GM10266 (cell line): ENCODE data around the gene EGFLAM.

Experiments
- DNase-seq: peaks from one replicate; pipeline ENCODE4 v3.0.0; 2012; ENCODE audit errors: extremely low spot score
- TF ChIP-seq, protein P1 (sequence below): IDR thresholded peaks from 2 replicates; pipeline ENCODE4 v1.5.1; 2012; ENCODE audit warnings: mild to moderate bottlenecking, low read depth; ENCODE audit not compliant: control insufficient read depth, insufficient read depth; ENCODE audit errors: missing control alignments

The EGFLAM gene

DNA sequence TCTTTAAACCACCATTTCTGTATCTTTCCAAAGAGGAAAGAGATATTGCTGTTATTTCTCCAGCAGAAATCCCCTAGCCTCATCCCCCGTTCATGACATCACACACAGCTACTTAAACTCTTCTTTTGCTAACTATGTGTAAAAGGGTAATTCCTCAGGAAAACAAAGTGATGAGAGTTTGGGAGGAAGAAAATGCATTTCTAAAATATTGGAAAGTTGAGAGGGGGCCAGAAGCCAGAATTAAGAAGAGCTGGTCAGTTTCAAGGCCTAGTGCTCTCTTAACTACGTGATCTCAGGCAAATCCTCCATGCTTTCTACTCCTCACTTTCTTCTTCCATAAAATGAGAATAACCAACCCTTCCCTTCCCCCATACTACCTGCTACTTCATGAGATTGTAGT, 188.7 kb downstream of the EGFLAM start:
- TF ChIP-seq, protein P1, sequence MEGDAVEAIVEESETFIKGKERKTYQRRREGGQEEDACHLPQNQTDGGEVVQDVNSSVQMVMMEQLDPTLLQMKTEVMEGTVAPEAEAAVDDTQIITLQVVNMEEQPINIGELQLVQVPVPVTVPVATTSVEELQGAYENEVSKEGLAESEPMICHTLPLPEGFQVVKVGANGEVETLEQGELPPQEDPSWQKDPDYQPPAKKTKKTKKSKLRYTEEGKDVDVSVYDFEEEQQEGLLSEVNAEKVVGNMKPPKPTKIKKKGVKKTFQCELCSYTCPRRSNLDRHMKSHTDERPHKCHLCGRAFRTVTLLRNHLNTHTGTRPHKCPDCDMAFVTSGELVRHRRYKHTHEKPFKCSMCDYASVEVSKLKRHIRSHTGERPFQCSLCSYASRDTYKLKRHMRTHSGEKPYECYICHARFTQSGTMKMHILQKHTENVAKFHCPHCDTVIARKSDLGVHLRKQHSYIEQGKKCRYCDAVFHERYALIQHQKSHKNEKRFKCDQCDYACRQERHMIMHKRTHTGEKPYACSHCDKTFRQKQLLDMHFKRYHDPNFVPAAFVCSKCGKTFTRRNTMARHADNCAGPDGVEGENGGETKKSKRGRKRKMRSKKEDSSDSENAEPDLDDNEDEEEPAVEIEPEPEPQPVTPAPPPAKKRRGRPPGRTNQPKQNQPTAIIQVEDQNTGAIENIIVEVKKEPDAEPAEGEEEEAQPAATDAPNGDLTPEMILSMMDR, result no peak
- no peak for DNase-seq

DNA sequence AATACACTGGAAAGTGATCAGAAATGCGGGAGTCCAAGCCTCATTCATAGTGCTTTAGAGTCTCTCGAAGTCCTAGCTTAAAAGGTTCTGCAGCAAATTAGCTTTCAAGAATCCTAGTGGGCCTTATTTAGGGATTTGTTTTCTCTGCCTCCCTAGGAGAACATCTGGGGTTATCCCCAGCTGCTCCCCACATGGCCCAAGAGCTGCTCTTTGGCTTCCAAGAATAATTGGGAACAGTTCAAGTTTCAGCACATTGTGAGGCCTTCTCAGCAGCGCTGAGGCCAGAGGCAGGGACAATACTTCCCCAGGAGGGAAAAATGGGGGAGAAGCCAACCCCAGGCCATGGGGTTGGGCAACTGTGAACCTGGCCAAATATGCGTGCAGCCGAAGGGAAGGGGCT, 189.4 kb downstream of the EGFLAM start:
- no peak for DNase-seq
- TF ChIP-seq, protein P1, result no peak

DNA sequence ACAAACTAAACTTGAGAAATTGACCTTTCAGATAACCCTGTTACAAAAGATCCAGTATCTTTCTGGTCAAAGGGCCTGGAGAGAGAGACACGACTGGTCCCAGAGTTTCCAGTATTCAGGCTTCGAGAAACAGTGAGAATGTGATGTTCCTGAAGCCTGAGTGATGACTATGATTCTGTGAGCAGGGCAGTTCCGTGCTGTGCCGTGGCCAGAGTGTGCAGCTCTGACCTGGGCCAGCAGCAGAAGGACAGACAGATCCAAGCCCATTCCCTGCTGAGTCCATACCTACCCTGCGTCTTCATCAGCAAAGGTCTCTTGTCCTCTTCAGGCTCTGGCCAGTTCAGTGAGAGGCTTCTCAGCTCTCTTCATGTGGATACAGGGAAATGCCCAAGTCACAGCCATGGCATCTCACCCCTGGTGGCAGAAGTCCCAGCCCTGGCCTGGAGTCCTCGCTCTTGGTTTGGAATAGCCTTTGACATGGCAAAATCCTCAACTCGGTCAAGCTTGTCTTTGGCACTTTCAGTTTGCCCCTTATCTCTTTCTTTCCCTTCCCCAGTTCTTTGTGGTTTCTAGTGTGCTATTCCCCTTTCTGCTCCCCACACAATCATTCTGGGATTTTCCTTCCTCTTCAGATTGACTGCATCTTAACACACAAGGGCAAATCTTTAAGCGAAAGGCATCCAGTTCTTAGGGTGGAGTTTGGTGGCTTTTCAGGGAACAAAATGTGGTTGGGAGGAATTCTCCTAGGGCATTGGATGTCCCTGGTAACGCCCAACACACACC, 190.4 kb downstream of the EGFLAM start:
- TF ChIP-seq, protein P1, result no peak
- no peak for DNase-seq

DNA sequence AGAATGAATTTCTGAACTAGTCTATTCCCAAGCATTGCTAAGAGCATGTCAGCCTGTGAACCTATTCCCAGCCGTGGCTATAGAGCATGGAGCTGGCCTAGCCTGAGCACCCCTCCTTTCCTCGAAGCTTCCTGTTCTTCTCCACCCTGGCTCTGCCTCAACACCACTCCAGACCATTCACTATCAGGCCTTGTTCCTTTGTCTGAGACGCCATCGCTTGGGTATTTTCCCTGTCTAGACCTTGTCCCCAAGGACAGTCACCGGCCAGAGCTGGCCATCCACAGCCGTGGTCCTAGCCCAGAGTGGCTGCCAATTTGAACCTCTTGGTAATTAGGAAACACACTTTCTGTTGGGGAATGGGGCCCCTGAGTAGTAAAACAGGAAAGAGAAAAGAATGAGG, 192.3 kb downstream of the EGFLAM start:
- TF ChIP-seq, protein P1, result no peak

DNA sequence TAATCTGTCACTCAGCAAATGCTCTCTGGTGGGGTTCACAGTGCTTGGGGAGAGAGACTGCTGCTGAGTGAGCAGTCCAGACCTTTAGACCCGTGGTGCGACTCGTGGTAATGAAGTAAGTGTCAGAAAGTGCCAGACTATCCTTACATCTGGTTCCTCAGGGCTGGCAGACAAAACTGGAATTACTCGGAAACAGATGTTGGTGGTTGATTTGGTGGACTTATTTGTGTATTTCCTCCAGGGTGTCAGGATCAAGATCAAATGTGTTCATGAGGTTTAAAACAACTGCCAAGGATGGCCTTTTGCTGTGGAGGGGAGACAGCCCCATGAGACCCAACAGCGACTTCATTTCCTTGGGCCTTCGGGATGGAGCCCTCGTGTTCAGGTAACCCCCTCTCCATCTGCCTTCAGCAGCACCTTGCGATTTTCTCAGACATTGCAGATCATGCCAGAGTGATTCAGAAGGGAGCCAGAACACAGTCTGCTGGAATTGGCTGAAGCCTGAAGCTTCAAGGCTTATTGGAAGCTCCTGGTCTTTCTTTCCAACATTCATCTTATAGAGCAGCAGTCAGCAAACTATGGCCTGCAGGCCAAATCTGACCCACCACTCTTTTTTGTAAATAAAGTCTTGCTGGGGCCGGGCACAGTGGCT, 192.8 kb downstream of the EGFLAM start:
- no peak for DNase-seq
- TF ChIP-seq, protein P1, result no peak

More for the DNA sequence above, 192.3 kb downstream of the EGFLAM start:
- DNase-seq, result no peak

DNA sequence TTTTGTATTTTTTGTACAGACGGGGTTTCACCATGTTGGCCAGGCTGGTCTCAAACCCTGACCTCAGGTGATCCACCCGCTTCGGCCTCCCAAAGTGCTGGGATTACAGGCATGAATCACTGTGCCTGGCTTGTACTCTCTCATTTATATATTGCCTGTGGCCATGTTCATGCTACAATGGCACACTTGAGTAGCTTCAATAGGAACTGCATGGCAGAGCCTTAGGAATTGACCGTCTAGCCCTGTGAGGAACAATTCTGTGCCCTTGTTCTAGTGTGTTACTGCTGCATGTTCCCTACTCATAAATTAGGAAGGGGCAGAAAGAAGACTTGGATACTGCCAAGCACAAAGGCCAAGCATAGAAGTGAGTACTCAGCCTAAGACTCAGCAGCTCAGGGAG, 193.8 kb downstream of the EGFLAM start:
- DNase-seq, result no peak
- TF ChIP-seq, protein P1, result no peak

DNA sequence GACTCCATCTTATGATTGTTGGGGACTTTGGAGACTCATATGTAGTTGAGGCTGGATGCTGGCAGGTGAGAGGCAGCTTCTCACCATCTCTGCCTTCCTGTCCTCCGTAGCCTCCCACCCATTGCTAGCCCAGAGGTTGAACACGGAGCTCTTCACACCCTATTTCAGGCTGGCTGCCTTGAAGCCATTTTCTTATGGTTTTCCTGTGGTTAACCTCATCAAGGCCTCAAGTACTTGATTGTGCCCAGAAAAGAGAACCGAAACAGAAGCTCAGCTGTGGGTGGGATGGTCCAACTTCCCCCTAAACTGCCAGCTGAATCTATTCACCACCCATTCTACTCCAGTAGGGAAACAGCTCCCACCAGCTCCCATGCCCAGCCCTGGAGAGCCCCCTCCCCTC, 195.1 kb downstream of the EGFLAM start:
- TF ChIP-seq, protein P1, result no peak
- DNase-seq, result peak; percentile 71
